ENCODE data around the gene ARHGEF37.
"Not testable (repeated sequence)": the region's sequence is repeated elsewhere in the genome, so short reads cannot be mapped to it uniquely, and the experiment has no call there.

Gene ARHGEF37

DNA sequence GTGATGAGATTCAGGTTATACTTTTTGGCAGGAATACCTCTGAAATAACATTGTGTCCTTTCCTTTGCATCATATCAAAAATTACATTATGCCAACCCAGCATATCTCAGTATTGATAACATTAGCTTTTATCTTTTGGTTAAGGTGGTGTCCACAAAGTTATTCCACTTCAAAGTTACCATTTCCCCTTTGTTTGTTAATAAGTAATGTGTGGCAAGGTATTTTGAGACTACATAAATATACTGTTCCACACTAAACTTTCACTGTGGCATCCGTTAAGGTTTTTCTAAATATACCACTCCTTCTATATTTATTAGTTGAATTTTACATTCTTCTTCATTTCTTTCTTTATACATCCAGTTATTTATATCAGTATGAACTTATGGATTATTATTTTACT, 14.1 kb upstream of the ARHGEF37 start:
- no peak for DNase-seq

DNA sequence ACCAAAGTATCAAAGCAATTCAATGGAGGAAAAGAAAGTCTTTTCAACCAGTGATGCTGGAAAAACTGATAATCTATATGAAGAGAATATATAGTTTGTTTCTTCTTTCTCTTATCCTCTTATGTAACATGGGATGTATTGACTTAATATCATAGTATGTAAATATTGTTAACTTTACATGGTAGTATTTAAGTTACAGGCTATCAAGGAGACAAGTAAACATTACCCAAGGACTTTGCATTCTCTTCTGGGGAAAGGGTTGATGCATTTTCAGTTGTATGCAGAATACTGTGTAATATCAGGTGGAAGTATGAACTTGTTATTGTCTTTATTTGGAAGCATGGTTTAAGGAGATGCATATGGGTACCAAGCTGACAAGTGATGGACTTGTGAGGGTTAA, 9.1 kb upstream of the ARHGEF37 start:
- no peak for DNase-seq

DNA sequence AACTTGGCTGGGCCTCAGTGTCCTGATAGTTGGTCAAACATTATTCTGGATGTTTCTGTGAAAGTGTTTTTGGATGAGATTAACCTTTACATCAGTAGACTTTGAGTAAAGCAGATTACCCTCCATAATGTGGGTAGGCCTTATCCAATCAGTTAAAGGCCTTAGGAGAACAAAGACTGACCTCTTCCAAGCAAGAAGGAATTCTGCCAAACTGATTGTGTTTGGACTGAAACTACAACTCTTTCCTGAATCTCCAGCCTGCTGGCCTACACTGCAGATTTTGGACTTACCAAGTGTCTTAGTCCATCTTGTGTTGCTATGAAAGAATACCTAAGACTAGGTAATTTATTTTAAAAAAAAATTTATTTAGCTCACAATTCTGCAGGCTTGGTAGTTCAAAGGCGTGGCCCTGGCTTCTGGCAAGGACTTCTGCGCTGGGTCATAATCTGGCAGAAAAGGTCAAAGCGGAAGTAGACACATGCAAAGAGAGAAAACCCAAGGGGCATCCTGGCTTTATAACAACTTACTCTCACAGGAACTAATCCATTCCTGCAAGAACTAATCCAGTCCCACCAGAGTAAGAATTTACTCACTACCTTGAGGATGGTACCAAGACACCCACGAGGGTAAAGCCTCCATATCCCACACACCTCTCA, 8.6 kb upstream of the ARHGEF37 start:
- no peak for DNase-seq

DNA sequence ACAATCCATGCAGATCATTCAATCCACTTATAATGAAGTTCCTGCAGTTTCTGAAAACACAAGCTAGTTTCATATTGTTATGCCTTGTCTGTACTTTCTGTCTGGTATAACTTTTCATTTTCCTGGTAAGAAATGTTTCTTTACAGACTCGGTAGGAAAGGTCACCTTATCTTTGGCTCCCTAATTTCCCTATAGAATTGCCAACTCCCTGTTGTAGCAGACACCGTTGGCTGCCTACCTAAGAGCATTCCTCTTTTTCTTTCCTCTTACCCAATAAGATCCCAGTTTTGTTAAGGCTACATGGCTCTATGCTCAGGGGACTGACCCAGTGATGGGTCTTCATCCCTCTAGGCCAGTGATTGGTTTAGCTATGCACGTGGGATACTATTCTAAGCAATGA, 6.2 kb upstream of the ARHGEF37 start:
- DNase-seq = no peak

DNA sequence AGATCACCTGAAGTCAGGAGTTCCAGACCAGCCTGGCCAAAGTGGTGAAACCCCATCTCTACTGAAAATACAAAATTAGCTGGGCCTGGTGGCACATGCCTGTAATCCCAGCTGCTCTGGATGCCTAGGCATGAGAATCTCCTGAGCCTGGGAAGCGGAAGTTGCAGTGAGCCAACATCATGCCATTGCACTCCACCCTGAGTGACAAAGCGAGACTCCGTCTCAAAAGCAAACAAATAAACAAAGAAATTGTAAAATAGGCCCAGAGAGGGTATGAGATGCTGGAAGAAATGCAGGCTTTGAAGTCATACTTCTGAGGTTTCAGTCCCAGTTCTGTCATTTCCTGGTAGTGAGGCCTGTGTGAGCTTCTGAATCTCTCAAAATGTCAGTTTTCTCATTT, 5.3 kb upstream of the ARHGEF37 start:
- DNase-seq = no peak

DNA sequence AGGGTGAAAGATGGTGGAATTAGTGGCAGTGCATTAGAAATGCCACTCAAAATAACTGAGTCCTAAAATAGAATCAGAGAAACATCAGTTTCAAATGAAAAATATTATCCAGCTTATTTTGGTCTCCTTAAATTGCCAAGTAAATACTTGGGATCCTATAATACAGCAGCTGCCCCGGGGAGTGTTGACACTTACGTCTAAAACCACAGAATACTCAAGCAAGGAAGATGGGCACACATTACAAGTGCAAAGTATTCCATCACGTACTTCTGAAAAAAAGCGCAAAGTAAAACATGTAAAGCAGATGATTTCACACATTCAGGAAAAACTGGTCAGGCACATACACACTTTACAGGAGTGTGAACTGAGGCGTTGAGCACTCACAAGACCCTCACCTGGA, 2.4 kb upstream of the ARHGEF37 start:
- no peak for DNase-seq

DNA sequence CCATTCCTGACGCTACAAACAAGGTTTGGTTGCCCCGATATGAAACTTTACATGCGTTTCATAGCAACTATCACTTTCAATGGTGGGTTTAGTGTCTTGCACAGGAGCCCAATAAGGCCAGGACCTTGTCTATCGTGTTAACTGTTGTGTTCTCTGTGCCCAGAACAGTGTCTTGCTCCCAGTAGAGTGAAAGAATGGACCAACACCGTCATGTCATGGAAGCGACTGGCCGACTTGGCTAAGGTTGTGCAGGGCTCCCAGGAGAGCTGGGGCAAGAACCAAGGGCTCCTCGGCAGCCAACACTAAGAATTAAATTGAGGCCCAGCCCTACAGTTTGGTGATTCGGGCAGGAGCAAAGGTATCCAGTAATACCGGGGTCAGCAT, 498 bp upstream of the ARHGEF37 start:
- no peak for DNase-seq

DNA sequence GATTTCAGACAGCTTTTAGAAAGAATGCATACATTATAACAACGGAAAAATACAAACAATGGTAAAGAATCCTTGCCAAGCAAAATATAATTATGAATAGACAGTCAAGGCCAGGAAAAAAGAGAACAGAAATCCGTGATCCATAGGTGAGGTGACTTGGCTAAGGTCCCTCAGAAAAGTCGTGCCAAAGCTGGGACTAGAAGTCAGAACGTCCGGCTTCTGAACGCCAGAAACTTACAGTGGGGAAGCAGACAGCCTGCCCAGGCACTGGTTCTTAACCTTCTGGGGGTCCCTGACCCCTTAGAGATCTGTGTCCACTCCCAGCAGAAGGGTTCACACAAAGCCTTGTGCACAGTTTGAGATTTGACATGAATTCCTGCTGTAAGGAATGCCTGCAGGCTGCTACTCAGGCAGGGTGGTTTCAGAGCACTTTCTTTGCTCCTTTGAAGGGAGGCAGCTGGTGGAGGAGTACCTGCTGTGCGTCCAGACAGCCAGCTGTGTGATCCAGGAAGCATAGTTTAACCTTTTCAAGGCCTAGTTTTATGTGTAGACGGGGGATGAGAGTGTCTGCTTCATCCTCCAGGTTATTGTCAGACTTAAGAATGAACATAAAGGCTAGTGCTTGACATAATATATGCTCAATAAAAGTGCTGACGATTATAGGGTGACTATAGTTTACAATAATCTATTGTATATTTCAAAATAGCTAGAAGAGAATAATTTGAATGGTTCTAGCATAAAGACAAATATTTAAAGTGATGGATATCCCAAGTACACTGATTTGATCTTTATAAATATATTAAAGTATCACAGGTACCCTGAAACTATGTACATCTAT, 852 bp downstream of the ARHGEF37 start:
- DNase-seq = no peak

DNA sequence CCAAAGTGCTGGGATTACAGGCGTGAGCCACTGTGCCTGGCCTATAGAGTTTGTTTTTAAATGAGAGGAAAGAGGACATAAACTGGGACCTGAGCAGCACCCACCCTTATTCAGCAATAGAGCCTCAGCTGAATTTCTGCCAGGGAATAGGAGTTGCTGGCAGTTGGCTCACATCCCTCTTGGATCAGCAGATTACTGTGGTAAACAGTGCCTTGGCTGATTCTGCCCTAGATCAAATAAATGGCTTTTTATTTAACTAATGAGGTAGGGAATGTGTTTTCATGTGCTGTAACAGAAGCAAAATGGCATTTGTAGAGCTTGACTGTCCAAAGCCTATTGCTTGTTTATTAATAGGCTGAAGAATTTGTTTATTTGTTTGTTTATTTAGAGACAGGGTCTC, 2.1 kb downstream of the ARHGEF37 start:
- DNase-seq = no peak

DNA sequence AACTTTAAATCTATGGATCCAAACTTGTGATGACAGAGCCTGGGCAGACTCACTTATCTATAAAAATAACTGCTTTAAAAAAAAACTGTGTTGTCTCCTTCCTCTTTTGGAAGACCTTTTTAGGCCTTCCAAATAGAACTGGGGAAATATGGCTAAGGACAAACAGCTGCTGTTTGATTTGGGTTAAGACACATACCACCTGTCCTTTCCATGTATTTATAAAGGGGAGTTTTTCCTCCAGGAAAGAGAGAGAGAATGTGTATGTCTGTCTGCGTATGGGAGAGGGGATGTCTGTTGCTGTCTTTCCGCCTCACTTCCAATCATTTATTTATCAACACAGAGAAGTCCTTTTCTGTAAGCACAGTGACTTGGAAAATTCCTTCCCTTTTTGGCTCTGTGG, 2.8 kb downstream of the ARHGEF37 start:
- DNase-seq = no peak

DNA sequence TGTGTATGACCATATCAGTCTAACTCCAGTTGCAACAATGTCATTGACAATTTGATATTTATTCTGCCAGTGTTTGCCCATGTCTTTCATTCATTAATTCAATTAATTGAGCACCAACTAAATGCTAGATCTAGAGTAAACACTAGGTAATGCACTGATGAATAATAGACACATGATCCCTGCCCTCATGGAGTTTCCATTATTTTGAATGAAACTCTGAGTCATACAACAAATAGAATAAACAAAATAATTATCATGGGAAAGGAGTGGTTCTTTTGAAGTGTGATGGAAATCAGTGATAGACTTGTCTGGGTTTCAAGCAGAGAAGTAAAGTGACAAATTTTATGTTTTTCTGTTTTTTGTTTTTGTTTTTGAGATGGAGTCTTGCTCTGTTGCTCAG, 4.6 kb downstream of the ARHGEF37 start:
- DNase-seq = no peak

DNA sequence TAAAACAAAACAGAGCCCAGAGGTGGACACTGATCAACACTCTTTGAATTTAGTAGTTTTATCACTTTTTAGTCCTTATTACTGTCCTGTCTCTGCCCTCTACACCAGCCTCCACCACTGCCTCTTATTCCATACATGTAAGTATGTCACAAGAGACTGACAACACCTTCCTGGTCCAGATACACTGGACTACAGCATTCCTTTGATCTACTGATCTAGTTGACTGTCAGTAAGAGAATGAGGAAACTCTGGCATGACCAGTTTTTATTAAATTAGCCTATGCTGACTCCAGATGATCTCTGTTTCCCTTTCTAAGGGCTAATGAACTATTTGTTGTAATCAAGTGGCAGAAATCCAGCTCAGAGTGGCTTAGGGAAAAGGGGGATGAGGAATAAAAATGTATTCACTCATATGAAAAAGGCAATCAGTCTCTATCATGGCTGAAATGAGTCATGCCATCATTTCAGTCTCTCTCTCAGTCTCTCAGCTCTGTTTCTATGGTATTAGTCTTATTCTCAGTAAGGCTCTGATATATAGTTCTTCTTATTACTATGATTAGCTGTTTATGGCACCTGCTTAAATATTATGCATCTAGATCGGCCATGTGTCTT, 5.5 kb downstream of the ARHGEF37 start:
- no peak for DNase-seq

DNA sequence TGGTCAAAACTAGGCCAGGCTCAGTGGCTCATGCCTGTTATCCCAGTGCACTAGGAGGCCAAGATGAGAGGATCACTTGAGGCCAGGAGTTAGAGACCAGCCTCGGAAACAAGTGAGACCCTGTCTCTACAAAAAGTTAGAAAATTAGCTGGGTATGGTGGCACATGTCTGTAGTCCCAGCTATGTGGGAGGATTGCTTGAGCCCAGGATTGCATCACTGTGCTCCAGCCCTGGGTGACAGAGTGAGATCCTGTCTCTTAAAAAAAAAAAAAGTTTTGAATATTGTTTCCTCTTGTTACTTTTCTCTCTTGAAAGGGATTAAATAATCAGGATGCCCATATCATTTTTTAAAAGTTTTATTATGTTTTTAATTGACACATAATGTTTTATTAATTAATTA, 7.6 kb downstream of the ARHGEF37 start:
- DNase-seq = no peak

DNA sequence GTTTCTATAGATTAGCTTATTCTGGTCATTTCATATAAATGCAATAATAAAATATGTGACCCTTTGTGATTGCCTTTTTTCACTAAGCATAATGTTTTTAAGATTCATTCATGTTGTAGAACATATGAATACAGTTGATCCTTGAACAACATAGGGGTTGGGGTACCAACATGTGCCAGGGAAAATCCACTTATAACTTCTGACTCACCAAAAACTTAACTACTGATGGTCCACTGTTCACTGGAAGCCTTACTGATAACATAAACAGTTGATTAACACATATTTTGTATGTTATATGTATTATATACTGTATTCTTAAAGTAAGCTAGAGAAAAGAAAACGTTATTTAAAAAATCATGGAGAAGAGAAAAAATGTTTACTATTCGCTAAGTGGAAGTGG, 12.1 kb downstream of the ARHGEF37 start:
- no peak for DNase-seq

DNA sequence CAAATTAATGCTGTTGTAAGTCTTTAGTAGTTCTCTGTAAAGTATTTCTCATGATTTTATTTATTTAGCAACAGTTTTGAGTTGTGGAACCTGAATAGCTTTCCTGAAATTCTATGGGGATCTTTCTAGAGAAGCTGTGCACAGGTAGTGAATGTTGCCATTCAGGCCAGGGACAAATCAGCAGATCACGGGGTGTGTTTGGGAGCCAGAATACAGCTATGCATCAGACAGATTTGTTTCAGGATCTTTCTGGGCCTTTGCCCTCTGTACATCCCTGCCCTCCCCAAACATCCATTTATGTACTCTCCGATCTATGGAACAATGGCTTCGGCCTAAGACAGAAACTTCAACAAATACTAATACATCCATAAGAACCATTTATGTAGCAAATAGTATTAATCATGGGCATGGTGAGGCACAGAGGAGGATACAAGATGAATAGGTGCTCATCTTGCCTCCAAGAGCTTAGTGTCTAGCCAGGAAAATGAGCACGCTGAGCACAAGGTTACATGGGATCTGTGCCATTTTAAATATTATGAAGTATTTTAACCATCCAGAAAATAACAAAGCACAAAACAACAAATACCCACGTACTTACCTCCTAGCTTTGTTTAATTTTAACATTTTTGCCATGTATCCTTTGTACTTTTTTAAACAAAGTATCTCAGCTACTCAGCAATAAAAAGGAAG, 13.1 kb downstream of the ARHGEF37 start:
- DNase-seq = no peak

DNA sequence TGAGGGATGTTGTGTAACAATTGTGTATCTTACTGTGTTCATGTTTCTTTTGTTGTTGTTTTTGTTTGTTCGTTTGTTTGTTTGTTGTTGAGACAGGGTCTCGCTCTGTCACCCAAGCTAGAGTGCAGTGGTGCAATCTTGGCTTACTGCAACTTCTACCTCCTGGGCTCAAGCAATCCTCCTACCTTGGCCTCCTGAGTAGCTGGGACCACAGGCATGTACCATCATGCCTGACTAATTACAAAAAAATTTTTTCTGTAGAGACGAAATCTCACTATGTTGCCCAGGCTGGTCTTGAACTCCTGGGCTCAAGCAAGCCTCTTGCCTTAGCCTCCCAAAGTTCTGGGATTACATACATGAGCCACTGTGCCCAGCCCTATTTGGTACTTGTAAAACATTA, 13.8 kb downstream of the ARHGEF37 start:
- DNase-seq = not testable (repeated sequence)

DNA sequence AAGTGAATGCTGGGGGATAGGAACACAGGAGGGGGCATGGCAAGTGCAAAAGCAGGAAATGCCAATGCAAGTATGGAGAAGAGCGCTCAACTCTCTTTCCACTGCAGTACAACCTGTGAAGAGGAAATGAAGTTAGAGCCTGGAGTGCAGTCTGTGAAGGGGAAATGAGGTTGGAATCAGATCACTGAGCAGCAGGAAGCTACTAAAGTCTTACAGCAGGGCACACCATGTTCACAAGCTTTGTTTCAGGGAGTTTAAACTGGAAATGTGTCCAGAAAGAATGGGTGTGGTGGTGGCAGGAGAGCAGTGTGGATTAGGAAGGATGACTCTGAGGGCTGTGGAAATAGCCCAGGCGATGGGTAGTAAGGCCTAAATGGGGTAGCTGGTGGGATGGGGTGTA, 15.4 kb downstream of the ARHGEF37 start:
- DNase-seq = no peak

DNA sequence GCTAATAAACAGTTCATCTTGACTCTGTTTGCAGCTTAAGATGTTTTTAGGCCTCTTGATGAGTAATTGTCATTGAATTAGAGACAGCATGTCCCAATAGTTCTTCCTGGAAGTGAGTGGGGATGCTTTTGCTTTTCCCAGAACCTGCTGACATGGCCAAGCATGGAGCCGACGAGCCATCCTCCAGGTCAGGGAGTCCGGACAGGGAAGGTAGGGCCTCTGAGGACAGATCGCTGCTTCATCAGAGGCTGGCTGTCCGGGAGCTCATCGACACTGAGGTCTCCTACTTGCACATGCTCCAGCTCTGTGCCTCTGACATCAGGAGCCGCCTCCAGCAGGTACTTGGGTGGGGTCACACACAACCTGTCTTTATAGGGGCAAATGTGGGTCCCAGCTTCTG, 16.3 kb downstream of the ARHGEF37 start:
- no peak for DNase-seq

DNA sequence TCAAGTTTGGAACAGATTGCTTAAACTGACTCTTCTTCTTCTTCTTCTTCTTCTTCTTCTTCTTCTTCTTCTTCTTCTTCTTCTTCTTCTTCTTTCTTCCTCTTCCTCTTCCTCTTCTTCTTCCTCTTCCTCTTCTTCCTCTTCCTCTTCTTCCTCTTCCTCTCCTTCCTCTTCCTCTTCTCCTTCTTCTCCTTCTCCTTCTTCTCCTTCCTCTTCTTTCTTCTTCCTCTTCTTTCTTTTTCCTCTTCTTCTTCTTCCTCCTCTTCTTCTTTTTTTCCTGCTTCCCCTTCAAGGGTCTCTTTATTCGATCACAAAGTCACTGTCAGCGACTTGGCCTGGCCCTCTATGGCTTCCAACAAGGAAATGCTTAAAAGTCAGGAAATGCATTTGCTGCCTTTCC, 16.9 kb downstream of the ARHGEF37 start:
- not testable (repeated sequence) for DNase-seq

DNA sequence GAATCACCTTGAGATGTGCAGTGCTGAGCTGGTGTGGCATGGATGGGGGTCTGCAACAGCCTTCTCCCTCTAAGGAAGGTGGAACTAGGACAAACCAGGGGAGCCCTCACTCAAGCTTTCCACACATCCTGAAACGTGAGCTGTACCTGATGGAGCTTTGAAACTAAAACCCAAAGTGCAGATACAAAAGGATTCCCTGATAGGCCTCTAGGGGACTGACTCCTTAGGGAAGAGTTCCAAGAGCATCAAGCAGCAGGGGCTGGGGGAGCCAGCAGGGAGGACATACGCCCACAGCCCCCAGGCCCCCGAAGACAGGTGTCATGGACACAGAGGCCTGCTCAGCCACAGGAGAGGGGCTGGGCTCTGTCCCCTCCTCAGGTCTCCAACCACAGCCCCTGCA, 17.7 kb downstream of the ARHGEF37 start:
- no peak for DNase-seq

DNA sequence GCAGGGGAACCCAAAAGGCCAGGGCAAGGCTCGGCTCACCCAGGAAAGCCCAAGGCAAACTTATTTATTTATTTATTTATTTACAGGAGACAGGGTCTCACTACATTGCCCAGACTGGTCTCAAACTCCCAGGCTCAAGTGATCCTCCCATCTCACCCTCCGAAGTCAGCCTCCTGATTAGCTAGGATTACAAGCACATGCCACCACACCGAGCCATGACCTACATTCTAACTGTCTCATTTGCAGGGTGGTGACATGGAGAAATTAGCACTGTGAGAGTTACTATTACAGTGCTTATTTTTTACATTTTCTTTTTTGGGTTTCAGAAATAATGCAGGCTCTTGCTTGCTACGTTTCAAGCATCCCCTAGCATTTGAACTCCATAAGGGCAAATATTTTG, 18.1 kb downstream of the ARHGEF37 start:
- DNase-seq = no peak

DNA sequence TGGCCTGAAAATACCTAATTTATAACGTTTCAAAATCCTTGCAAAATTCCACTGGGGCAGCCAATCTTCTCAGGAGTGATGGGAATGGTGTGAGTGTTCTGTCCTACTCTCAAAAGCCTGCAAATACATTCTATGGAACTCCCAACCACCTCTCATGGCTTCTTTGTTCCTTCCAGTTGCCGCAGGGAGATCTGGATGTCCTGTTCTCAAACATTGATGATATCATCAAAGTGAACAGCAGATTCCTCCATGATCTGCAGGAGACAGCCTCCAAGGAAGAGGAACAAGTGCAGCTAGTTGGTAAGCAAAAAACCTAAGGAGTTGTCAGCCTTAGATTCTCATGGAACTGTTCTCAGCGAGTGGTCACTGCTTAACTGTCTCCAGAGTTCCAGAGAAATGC, 19.6 kb downstream of the ARHGEF37 start:
- no peak for DNase-seq

DNA sequence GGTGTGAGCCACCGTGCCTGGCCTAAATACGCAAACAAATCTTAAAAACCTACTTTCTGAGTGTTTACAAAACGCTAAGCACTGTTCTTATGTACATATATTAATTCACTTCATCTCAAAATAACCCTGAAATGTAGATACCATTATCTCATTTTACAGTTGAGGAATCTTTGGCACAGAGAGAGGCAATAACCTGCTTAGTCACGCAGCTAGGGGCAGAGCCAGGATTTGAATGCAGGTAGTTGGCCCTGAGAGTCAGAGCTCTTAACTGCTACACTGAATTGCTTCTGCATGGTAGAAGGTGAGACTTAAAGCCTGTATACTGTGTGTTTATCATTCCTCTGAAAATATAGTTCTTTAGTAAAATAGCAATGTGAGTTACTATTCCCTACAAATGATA, 21.9 kb downstream of the ARHGEF37 start:
- no peak for DNase-seq

DNA sequence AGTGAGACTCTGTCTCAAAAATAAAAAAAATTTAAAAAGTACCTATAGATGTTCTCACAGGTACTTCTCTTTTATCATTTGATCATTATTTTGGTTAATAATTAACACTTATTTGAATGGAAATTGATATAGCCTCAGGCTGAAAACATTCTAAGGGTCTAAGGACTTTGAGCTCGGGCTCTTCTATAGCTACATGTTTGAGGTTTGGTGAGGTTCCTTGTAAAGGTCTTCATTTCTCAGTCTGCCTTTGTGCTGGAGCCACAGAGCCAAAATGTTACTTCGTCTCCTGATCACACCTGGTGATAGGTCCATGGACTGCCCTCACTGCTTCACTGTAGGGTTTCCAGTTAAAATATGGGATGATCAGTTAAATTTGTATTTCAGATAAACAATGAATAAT, 22.6 kb downstream of the ARHGEF37 start:
- no peak for DNase-seq
